ENCODE measurements around the gene PTPN14. TPM values are rescaled to one million over a fixed set of nuclear protein-coding genes. Genes with fewer than 3 reads are reported as not detected.
A peak's percentile ranks its signal among the peaks of the same experiment; 100 is the strongest.

PTPN14 gene
- total and polyA plus RNA-seq, 8 donors, result 14.9 to 38.0 (median 17.9) TPM

- Histone ChIP-seq H3K36me3 (no peaks in the 10 kb centered on the region), H3K4me3 (no peak overlapping the region), H3K27ac (no peak overlapping the region), H3K4me1 (no peaks in the 10 kb centered on the region), H3K9me3 (no peaks in the 10 kb centered on the region), H3K27me3 (no peaks in the 10 kb centered on the region)
- no peak for DNase-seq
- TF ChIP-seq CTCF (IDR thresholded peaks at IDR 0.05), result no peak
- ATAC-seq, result peak; percentile 38
- intact Hi-C loops (cut with DNase I), result no loop called here
Measured at GRCh38 chr1:214416417-214416816, 135.0 kb downstream of the PTPN14 start.

GRCh38 chr1:214415131-214415530, 136.3 kb downstream of the PTPN14 start:
- no peak for TF ChIP-seq CTCF (IDR thresholded peaks at IDR 0.05)
- H3K9me3 ChIP-seq, result no peaks in the 10 kb centered on the region
- H3K4me1 ChIP-seq, result no peaks in the 10 kb centered on the region
- DNase-seq, result no peak
- no peaks in the 10 kb centered on the region for H3K27me3 ChIP-seq
- no peak overlapping the region for H3K4me3 ChIP-seq
- ATAC-seq, result no peak
- no peaks in the 10 kb centered on the region for H3K36me3 ChIP-seq
- no peak overlapping the region for H3K27ac ChIP-seq
- intact Hi-C loops (cut with DNase I), result no loop called here

- no peak overlapping the region for H3K27ac ChIP-seq
- H3K36me3 ChIP-seq, result no peaks in the 10 kb centered on the region
- H3K4me3 ChIP-seq, result no peak overlapping the region
- DNase-seq (no peak), ATAC-seq (no peak)
- H3K9me3 ChIP-seq, result no peaks in the 10 kb centered on the region
- no peaks in the 10 kb centered on the region for H3K4me1 ChIP-seq
- no peak for TF ChIP-seq CTCF (IDR thresholded peaks at IDR 0.05)
- intact Hi-C loops (cut with DNase I), result no loop called here
- no peaks in the 10 kb centered on the region for H3K27me3 ChIP-seq
Measured at GRCh38 chr1:214414691-214415090, 136.7 kb downstream of the PTPN14 start.

- Histone ChIP-seq H3K4me3 (no peak overlapping the region), H3K36me3 (no peaks in the 10 kb centered on the region), H3K27ac (no peak overlapping the region), H3K27me3 (no peaks in the 10 kb centered on the region), H3K4me1 (no peaks in the 10 kb centered on the region), H3K9me3 (no peaks in the 10 kb centered on the region)
- intact Hi-C loops (cut with DNase I), result no loop called here
- TF ChIP-seq CTCF (IDR thresholded peaks at IDR 0.05), result no peak
- ATAC-seq, result no peak
- DNase-seq, result no peak
Measured at GRCh38 chr1:214413315-214413714, 138.1 kb downstream of the PTPN14 start.

GRCh38 chr1:214404571-214405213, 146.7 kb downstream of the PTPN14 start:
- intact Hi-C loops (cut with DNase I), result no loop called here
- DNase-seq (no peak), ATAC-seq (no peak)
- Histone ChIP-seq H3K9me3 (no peaks in the 10 kb centered on the region), H3K4me1 (no peaks in the 10 kb centered on the region), H3K36me3 (no peaks in the 10 kb centered on the region), H3K27ac (peak overlapping the region in 1 of 2 donors; percentile 11), H3K4me3 (no peak overlapping the region), H3K27me3 (no peaks in the 10 kb centered on the region)
- TF ChIP-seq CTCF (IDR thresholded peaks at IDR 0.05), result no peak
